Activated CD4-positive, alpha-beta T cell treated with anti-CD3 and anti-CD28 coated beads, Interleukin-2, amount 50 U/mL, for 16 hours (primary cell): ENCODE measurements around the gene NDST1.

Source experiments
- DNase-seq: peaks from one replicate; pipeline ENCODE4 v3.0.0-alpha.2; 2020

NDST1 gene

DNA sequence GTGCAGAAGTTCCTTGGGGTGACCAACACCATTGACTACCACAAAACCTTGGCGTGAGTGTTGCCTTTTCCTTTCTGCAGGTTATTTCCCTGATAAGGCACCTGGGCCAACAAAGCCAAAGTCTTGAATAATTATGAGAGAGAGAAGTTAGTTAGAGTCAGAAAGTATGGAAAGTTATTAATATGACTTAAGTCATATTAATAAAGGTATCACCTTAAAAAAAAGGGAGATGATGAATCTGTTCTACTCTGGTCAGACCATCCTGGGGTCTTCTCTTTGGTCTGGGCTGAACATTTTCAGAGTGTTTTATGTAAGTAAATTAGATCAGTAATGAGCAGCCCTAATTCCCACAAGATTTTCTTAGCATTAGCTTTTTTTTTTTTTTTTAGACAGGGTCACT is 41.8 kb downstream of the NDST1 start:
- DNase-seq, result no peak

DNA sequence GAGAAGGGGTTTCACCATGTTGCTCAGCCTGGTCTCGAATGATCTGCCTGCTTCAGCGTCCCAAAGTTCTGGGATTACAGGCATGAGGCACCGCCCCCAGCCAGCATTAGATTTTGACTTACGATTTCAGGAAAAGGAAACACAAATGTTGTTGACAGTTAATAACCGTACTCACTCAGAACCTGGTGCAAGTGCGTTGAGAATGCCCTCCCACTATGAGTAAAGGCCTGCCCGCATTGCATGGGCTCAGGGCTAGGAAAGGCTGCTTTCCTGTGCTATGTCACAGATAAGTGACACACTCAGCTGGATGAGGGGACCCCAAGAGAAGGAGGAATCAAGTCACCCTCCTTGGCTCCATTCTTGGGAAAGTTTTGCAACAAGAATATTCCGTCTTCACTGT is 42.4 kb downstream of the NDST1 start:
- DNase-seq, result no peak

GRCh38 chr5:150551066-150551465 is 43.1 kb downstream of the NDST1 start:
- no peak for DNase-seq

GRCh38 chr5:150553402-150553801 is 45.5 kb downstream of the NDST1 start:
- no peak for DNase-seq

- no peak for DNase-seq
Observed at GRCh38 chr5:150553911-150554310, 46.0 kb downstream of the NDST1 start.

DNA sequence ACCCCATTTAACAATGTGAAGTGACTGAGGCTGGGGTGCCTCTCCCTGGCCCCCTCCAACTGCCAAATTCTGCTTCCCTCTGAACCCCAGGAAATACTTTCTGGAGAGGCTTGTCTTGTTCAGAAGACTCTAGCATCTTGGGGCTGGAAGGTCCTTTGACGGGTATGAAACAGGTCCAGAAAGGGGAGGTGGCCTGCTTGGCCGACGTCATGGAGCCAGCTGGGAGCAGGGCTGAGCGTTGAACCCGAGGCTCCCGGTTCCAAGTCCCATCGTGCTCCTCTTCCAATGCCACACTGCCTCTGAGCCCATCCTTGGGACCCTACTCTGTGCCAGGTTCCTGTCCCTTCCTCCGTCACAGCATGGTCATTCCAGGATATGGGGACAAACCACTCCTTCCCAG is 46.9 kb downstream of the NDST1 start:
- no peak for DNase-seq

- DNase-seq, result no peak
Observed at GRCh38 chr5:150556106-150556505, 48.2 kb downstream of the NDST1 start.

- DNase-seq, result no peak
Observed at GRCh38 chr5:150556859-150557508, 49.1 kb downstream of the NDST1 start.

DNA sequence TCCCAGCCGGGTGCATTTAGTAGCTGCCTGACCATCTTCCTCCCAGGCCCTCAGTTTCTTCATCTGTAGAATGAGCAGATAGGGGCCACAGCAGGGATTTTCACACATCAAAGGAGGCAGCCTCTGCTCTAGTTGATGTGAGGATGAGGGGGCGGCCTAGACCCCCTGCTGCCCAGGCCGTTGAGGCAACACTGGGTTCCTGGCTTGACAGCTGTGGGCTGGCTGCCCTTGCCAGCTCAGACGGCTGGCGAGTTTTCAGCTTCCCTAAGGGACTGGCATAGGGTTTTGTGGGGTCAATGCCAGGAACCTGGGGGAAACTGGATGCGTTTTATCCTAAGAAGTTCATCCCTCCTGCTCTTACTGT is 49.6 kb downstream of the NDST1 start:
- DNase-seq, result no peak

GRCh38 chr5:150558088-150558621 is 50.2 kb downstream of the NDST1 start:
- DNase-seq, result no peak

DNA sequence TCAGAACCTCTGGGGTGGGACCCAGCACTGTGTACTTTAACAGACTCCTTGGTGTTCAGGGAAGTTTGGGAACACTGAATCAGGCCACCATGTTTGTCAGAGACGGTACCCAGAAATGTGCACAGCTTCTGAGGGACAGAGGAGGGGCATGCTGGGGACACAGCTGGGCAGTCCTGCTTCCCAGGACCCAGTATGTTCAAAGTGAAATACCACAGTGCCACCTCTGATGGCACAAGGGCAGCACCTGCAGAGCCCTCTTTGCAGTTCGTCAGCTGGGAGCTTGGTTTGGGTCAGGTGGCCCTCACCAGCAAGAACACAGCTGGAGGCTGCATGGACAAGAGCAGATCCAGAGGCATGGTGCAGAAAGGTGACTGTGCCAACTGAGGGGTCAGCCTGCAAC is 51.2 kb downstream of the NDST1 start:
- no peak for DNase-seq

DNA sequence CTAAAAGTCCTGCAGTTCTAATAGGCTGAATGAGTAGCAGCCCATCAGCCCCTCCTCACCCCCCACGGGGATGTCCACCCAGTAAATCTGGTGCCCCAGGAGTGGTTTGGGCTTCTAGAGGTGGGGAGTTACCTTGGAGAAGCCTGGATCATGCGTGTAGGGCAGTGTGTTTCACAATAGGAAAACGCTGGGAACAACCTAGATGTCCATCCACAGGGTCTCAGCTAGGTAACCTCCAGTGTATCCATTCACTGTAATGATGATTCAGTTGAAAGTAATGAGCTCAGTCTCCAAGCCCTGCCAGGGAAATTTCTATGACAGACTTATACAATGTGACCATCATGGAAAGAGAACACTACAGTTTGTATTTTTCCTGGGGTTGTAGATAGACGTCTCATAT is 51.8 kb downstream of the NDST1 start:
- no peak for DNase-seq

- DNase-seq, result peak; percentile 85
Observed at GRCh38 chr5:150560401-150561191, 52.7 kb downstream of the NDST1 start.

- no peak for DNase-seq
Observed at GRCh38 chr5:150561192-150561512, 53.2 kb downstream of the NDST1 start.

DNA sequence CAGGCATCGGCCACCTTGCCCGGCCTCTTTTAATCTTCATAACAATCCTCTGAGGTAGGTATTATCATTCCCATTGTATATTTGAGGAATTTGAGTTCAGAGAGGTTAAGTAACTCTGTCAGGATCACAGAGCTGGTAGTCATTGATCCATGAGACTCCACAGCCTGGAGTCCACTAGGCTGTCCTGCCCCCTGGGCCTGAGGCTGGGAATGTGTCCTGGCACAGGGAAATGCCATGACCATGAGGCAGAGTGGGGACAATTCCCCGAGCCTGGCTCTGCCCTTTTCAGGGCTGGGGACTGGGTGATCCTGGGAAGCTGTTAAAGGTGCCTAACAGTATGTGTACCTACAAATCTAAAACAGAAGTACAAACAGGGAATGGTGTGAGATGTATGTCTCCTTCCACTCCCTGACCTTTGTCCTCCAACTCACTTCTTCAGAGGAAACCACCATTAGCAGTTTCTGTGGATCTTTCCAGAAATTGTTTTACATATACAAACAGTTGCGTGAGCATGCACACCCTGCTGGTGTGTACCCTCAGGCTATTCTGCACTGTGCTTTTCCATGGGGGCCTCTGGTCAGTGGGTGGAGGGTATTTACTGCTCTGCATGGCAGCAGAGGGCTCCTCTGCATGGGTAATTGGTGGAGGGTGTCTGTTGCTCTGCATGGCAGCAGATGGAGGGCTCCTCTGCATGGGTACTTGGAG is 53.8 kb downstream of the NDST1 start:
- DNase-seq, result no peak

GRCh38 chr5:150562832-150563231 is 54.9 kb downstream of the NDST1 start:
- DNase-seq, result peak; percentile 24

DNA sequence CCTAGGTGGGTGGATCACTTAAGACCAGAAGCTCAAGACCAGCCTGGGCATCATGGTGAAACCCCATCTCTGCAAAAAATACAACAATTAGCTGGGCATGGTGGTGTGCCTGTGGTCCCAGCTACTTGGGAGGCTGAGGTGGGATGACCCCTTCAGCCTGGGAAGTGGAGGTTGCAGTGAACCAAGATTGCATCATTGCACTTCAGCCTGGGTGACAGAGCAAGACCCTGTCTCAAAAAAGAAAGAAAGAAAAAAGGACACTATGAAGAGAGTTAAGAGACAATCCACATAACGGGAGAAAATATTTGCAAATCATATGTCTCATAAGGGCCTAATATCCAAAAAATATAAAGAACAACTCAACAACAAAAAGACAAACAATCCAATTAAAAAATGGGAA is 57.9 kb downstream of the NDST1 start:
- no peak for DNase-seq

GRCh38 chr5:150567031-150567717 is 59.2 kb downstream of the NDST1 start:
- DNase-seq, result no peak

DNA sequence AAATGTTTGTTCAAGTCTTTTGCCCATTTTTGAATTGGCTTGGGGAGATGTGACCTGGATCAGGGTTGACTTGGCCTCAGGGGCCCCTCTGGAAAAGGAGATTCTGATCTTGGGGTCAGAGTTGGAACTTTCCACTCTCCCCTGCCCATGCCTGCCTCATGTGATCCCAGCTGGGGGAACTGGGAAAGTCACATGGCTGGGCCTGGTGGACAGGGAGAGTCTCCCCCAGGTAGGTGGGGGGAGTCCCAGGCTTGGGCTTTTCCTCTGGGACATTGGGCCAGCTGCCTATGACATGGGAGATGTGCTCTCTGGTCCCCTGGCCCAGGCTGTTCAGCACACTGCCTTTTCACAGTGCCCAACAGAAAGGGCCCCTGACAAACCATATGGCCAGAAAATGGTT is 60.7 kb downstream of the NDST1 start:
- DNase-seq, result no peak

DNA sequence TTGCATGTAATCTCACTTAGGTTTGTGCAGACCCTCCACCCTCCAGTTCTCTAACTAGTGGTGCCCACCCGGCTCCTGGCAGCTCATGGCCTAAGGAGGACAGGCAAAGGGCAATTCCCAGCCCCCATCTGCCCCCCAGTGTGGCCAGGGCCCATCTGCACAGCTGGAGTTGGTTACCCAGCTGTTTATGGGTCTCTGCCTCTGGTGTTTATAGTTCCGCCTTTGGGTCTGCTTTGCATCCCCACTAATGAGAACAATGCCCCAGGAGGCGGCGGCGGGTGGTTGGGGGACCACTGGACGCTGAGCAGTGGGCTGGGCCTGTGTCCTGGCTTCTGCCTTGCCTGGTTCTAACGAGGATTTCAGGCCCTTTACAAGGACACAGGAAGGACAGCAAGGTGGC is 62.4 kb downstream of the NDST1 start:
- DNase-seq, result no peak

GRCh38 chr5:150571836-150572235 is 63.9 kb downstream of the NDST1 start:
- DNase-seq, result no peak

DNA sequence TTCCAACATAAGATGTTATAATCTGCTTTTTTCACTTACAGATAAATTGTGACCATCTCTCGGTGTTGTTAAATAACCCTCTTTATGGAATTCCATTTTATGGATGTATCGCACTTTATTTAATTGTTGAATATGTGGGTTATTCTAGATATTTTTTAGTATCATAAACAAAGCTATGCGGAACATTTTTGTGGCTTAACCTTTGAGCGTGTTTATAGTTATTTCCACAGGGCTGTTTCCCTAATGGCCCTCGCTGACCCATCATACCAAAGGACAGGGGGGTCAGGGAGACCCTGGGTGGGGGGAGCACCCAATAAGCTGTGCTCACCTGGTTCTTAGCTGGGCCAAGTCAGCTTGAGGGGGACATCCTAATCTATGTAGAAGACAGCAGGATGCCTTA is 65.3 kb downstream of the NDST1 start:
- DNase-seq, result no peak
